A549 (cell line): ENCODE measurements around the gene RABGAP1L.

Experiments used
- CEBPB ChIP-seq, 2 experiments: fragments of >200 bp in 1 of 2; sonication (Bioruptor Twin) in 1 of 2; formaldehyde crosslinking in 1 of 2; IDR thresholded peaks; 2 replicates each; pipeline ENCODE4 v1.6.1; 2012 to 2016
- EP300 ChIP-seq, 2 experiments: fragments of >200 bp; sonication (Bioruptor Twin); formaldehyde crosslinking; IDR thresholded peaks; 2 replicates in 1 of 2; 3 replicates in 1 of 2; pipeline ENCODE4 v1.6.1; 2016 to 2017
- ESRRA ChIP-seq: fragments of 150-350 bp; IDR thresholded peaks from 2 replicates; pipeline ENCODE4 v1.6.1; 2014; ENCODE audit warnings: mild to moderate bottlenecking, low read length, borderline replicate concordance
- FOSL2 ChIP-seq, 2 experiments: fragments of 450-650 bp in 1 of 2; fragments of >200 bp in 1 of 2; sonication (Bioruptor Twin) in 1 of 2; formaldehyde crosslinking; IDR thresholded peaks; 2 replicates each; pipeline versions ENCODE4 v1.5.0 to v1.6.1; 2016 to 2020; ENCODE audit warnings: mild to moderate bottlenecking in 1 of 2, moderate library complexity in 1 of 2
- HMGXB4 ChIP-seq: fragments of 250-450 bp; sonication (Bioruptor Pico); IDR thresholded peaks from 2 replicates; pipeline ENCODE4 v1.5.0; 2021; ENCODE audit warnings: mild to moderate bottlenecking, moderate library complexity, borderline replicate concordance
- MAX ChIP-seq: IDR thresholded peaks from 2 replicates; pipeline ENCODE4 v1.6.1; 2012
- POLR2A ChIP-seq: IDR thresholded peaks from 2 replicates; pipeline ENCODE4 v1.6.1; 2012; ENCODE audit warnings: mild to moderate bottlenecking, low read length
- RAD21 ChIP-seq, 2 experiments: fragments of >200 bp in 1 of 2; sonication (Bioruptor Twin) in 1 of 2; formaldehyde crosslinking in 1 of 2; IDR thresholded peaks in 1 of 2; conservative IDR thresholded peaks in 1 of 2; 2 replicates in 1 of 2; 3 replicates in 1 of 2; pipeline ENCODE4 v1.6.1; 2012 to 2018; ENCODE audit warnings: inconsistent platforms in 1 of 2
- TF ChIP-seq, protein P1 (sequence below): fragments of >200 bp; sonication (Bioruptor Twin); formaldehyde crosslinking; IDR thresholded peaks from 3 replicates; pipeline ENCODE4 v1.5.1; 2016

- TF ChIP-seq HMGXB4: no peak
- TF ChIP-seq, protein P1, sequence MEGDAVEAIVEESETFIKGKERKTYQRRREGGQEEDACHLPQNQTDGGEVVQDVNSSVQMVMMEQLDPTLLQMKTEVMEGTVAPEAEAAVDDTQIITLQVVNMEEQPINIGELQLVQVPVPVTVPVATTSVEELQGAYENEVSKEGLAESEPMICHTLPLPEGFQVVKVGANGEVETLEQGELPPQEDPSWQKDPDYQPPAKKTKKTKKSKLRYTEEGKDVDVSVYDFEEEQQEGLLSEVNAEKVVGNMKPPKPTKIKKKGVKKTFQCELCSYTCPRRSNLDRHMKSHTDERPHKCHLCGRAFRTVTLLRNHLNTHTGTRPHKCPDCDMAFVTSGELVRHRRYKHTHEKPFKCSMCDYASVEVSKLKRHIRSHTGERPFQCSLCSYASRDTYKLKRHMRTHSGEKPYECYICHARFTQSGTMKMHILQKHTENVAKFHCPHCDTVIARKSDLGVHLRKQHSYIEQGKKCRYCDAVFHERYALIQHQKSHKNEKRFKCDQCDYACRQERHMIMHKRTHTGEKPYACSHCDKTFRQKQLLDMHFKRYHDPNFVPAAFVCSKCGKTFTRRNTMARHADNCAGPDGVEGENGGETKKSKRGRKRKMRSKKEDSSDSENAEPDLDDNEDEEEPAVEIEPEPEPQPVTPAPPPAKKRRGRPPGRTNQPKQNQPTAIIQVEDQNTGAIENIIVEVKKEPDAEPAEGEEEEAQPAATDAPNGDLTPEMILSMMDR: no peak
- no peak for TF ChIP-seq RAD21 (conservative IDR thresholded peaks at IDR 0.05 in 1 of 2, IDR thresholded peaks at IDR 0.05 in 1 of 2)
- TF ChIP-seq EP300 (IDR thresholded peaks at IDR 0.05): no peak
- TF ChIP-seq POLR2A: no peak
- TF ChIP-seq CEBPB (IDR thresholded peaks at IDR 0.05): no peak
- TF ChIP-seq FOSL2 (IDR thresholded peaks at IDR 0.05): no peak
- no peak for TF ChIP-seq FOSL2 (CRISPR knock-in tag; IDR thresholded peaks at IDR 0.05)
- no peak for TF ChIP-seq MAX
- no peak for TF ChIP-seq ESRRA
These were observed 418.4 kb downstream of the RABGAP1L start for GRCh38 chr1:174577681-174578080.
